ENCODE measurements around the gene TCOF1.

TCOF1 gene

DNA sequence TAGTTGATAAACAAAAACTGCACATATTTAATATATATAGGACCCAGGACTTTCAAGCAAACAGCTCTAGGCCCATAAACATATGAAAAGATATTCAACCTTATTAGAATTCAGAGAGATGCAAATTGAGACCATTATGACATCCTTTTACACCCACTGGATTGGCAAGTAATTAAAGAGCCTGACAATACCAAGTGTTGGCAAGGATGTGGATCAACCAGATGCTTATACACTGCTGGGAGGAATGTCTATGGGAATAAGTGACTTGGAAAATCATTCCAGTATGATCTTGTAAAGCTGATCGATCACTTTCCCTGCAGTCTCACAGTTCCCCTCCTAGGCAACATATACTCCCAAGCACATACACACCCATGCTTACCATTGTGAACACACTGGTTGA lies 15.5 kb upstream of the TCOF1 start:
- TF ChIP-seq, protein P1, sequence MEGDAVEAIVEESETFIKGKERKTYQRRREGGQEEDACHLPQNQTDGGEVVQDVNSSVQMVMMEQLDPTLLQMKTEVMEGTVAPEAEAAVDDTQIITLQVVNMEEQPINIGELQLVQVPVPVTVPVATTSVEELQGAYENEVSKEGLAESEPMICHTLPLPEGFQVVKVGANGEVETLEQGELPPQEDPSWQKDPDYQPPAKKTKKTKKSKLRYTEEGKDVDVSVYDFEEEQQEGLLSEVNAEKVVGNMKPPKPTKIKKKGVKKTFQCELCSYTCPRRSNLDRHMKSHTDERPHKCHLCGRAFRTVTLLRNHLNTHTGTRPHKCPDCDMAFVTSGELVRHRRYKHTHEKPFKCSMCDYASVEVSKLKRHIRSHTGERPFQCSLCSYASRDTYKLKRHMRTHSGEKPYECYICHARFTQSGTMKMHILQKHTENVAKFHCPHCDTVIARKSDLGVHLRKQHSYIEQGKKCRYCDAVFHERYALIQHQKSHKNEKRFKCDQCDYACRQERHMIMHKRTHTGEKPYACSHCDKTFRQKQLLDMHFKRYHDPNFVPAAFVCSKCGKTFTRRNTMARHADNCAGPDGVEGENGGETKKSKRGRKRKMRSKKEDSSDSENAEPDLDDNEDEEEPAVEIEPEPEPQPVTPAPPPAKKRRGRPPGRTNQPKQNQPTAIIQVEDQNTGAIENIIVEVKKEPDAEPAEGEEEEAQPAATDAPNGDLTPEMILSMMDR (IDR thresholded peaks at IDR 0.05) = no peak
- no peak for TF ChIP-seq ZFX (IDR thresholded peaks at IDR 0.05; ENCODE audit: borderline replicate concordance)
- no peak overlapping the region for H3K27ac ChIP-seq

GRCh38 chr5:150342583-150342982 lies 14.9 kb upstream of the TCOF1 start:
- TF ChIP-seq, protein P1 (IDR thresholded peaks at IDR 0.05) = no peak
- no peak for TF ChIP-seq ZFX (IDR thresholded peaks at IDR 0.05; ENCODE audit: borderline replicate concordance)
- H3K27ac ChIP-seq = no peak overlapping the region

GRCh38 chr5:150343994-150344631 lies 13.4 kb upstream of the TCOF1 start:
- no peak overlapping the region for H3K27ac ChIP-seq
- no peak for TF ChIP-seq ZFX (IDR thresholded peaks at IDR 0.05; ENCODE audit: borderline replicate concordance)
- TF ChIP-seq, protein P1 (IDR thresholded peaks at IDR 0.05) = no peak

DNA sequence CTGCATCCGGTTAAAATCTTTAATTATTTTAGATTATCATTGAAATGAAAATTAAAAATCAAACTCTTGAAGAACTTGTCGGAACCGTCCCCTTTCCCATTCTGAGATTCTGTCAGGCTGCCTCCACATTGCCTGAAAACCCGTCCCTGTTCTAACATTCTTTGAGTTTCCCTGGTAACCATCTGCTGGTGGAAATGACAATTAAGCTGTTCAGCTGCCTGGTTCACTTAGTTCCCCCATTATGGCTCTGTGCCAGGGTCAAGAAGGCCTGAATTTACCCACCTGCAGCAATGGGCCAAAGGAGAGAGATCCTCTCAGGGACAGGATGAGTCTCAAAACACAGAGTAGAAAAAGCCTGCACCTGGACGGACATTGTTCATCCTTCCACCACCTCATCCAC lies 11.8 kb upstream of the TCOF1 start:
- TF ChIP-seq, protein P1 (IDR thresholded peaks at IDR 0.05) = no peak
- TF ChIP-seq ZFX (IDR thresholded peaks at IDR 0.05; ENCODE audit: borderline replicate concordance) = no peak
- H3K27ac ChIP-seq = no peak overlapping the region

DNA sequence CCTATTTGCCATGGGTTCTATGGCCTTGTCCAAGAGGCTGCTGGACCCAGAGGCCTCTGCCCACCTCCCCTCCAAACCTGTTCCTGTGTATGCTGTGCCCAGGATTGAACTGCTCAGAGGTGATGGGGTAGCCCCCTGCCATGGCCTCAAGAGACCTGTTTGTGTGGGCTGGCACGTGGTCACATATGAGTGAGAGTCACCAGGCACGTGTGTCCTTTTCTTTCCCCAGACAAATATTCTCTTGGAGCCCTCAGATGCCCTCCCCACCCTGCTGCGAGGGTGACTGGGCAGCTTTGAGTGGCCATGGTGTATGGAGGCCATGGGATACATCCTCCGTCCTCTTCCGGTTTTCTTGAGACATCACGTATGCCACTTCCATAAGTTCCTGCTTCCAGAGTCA lies 10.9 kb upstream of the TCOF1 start:
- no peak for TF ChIP-seq ZFX (IDR thresholded peaks at IDR 0.05; ENCODE audit: borderline replicate concordance)
- TF ChIP-seq, protein P1 (IDR thresholded peaks at IDR 0.05) = no peak
- H3K27ac ChIP-seq = no peak overlapping the region

- no peak for TF ChIP-seq ZFX (IDR thresholded peaks at IDR 0.05; ENCODE audit: borderline replicate concordance)
- TF ChIP-seq, protein P1 (IDR thresholded peaks at IDR 0.05) = no peak
- no peak overlapping the region for H3K27ac ChIP-seq
Measured at GRCh38 chr5:150347003-150347402, 10.5 kb upstream of the TCOF1 start.

GRCh38 chr5:150347451-150347850 lies 10.0 kb upstream of the TCOF1 start:
- no peak overlapping the region for H3K27ac ChIP-seq
- TF ChIP-seq ZFX (IDR thresholded peaks at IDR 0.05; ENCODE audit: borderline replicate concordance) = no peak
- TF ChIP-seq, protein P1 (IDR thresholded peaks at IDR 0.05) = no peak
